ENCODE measurements around the gene NLRP12.

NLRP12 gene

GRCh38 chr19:53789708-53790678 lies 34.1 kb downstream of the NLRP12 start:
- H3K27me3 ChIP-seq (ENCODE audit: control insufficient read depth, insufficient read depth, low read length): no peaks in the 10 kb centered on the region
- H3K9ac ChIP-seq: no peak overlapping the region
- no peaks in the 10 kb centered on the region for H3K9me3 ChIP-seq (ENCODE audit: control insufficient read depth, low read length)
- no peaks in the 10 kb centered on the region for H3K79me2 ChIP-seq
- no peak for TF ChIP-seq CTCF (IDR thresholded peaks at IDR 0.05)
- H3K27ac ChIP-seq: no peak overlapping the region
- H3K4me2 ChIP-seq (ENCODE audit: low read length): no peak overlapping the region
- no peaks in the 10 kb centered on the region for H3K4me1 ChIP-seq
- no peaks in the 10 kb centered on the region for H3K36me3 ChIP-seq (ENCODE audit: control insufficient read depth, insufficient read depth, low read length)
- H2AFZ ChIP-seq: no peak overlapping the region
- no peak overlapping the region for H3K4me3 ChIP-seq (ENCODE audit: low read depth, low read length)

- Histone ChIP-seq H3K79me2 (no peaks in the 10 kb centered on the region), H3K9me3 (ENCODE audit: control insufficient read depth, low read length) (no peaks in the 10 kb centered on the region), H2AFZ (no peak overlapping the region), H3K4me3 (ENCODE audit: low read depth, low read length) (no peak overlapping the region), H3K27ac (no peak overlapping the region), H3K27me3 (ENCODE audit: control insufficient read depth, insufficient read depth, low read length) (no peaks in the 10 kb centered on the region), H3K4me1 (no peaks in the 10 kb centered on the region), H3K4me2 (ENCODE audit: low read length) (no peak overlapping the region), H3K36me3 (ENCODE audit: control insufficient read depth, insufficient read depth, low read length) (no peaks in the 10 kb centered on the region), H3K9ac (no peak overlapping the region)
- TF ChIP-seq CTCF (IDR thresholded peaks at IDR 0.05): no peak
These were observed 36.8 kb downstream of the NLRP12 start for GRCh38 chr19:53787266-53787665.

GRCh38 chr19:53786744-53787143 lies 37.4 kb downstream of the NLRP12 start:
- Histone ChIP-seq H2AFZ (no peak overlapping the region), H3K27me3 (ENCODE audit: control insufficient read depth, insufficient read depth, low read length) (no peaks in the 10 kb centered on the region), H3K79me2 (no peaks in the 10 kb centered on the region), H3K4me2 (ENCODE audit: low read length) (no peak overlapping the region), H3K36me3 (ENCODE audit: control insufficient read depth, insufficient read depth, low read length) (no peaks in the 10 kb centered on the region), H3K27ac (no peak overlapping the region), H3K4me1 (no peaks in the 10 kb centered on the region), H3K9me3 (ENCODE audit: control insufficient read depth, low read length) (no peaks in the 10 kb centered on the region), H3K4me3 (ENCODE audit: low read depth, low read length) (no peak overlapping the region), H3K9ac (no peak overlapping the region)
- TF ChIP-seq CTCF (IDR thresholded peaks at IDR 0.05): no peak

- Histone ChIP-seq H3K27me3 (ENCODE audit: control insufficient read depth, insufficient read depth, low read length) (no peaks in the 10 kb centered on the region), H3K27ac (no peak overlapping the region), H3K4me2 (ENCODE audit: low read length) (no peak overlapping the region), H3K36me3 (ENCODE audit: control insufficient read depth, insufficient read depth, low read length) (no peaks in the 10 kb centered on the region), H3K9ac (no peak overlapping the region), H3K4me1 (no peaks in the 10 kb centered on the region), H3K9me3 (ENCODE audit: control insufficient read depth, low read length) (no peaks in the 10 kb centered on the region), H3K79me2 (no peaks in the 10 kb centered on the region), H3K4me3 (ENCODE audit: low read depth, low read length) (no peak overlapping the region), H2AFZ (no peak overlapping the region)
- no peak for TF ChIP-seq CTCF (IDR thresholded peaks at IDR 0.05)
These were observed 38.8 kb downstream of the NLRP12 start for GRCh38 chr19:53785196-53785889.

Measured in parathyroid adenoma (tissue), 2 donors.